HepG2 (cell line): ENCODE data around the gene TCAP. TPM values are rescaled to one million over a fixed set of nuclear protein-coding genes. Genes with fewer than 3 reads are reported as not detected.

Source experiments
- ARID4A ChIP-seq: sonication (generic); formaldehyde crosslinking; IDR thresholded peaks from 2 replicates; pipeline ENCODE4 v1.5.0; 2020; ENCODE audit warnings: mild to moderate bottlenecking, missing genetic modification reagents, borderline replicate concordance
- BCLAF1 ChIP-seq: fragments of 450-650 bp; IDR thresholded peaks from 2 replicates; pipeline ENCODE4 v1.6.1; 2017; ENCODE audit warnings: mild to moderate bottlenecking
- CEBPZ ChIP-seq: IDR thresholded peaks from 2 replicates; pipeline ENCODE4 v1.6.1; 2012; ENCODE audit warnings: low read length, improper control_type of control experiment
- CHCHD3 ChIP-seq: sonication (generic); formaldehyde crosslinking; IDR thresholded peaks from 2 replicates; pipeline ENCODE4 v1.8.0; 2022; ENCODE audit warnings: mild to moderate bottlenecking, missing genetic modification reagents, moderate library complexity
- ETS1 ChIP-seq: sonication (generic); formaldehyde crosslinking; IDR thresholded peaks from 2 replicates; pipeline ENCODE4 v1.4.0; 2020; ENCODE audit warnings: missing genetic modification reagents
- HHEX ChIP-seq: IDR thresholded peaks from 2 replicates; pipeline ENCODE4 v1.6.1; 2016; ENCODE audit warnings: control low read depth
- KAT2B ChIP-seq: fragments of 150-350 bp; IDR thresholded peaks from 2 replicates; pipeline ENCODE4 v1.6.1; 2014; ENCODE audit warnings: low read depth, low read length, borderline replicate concordance
- MTF2 ChIP-seq: sonication (generic); formaldehyde crosslinking; IDR thresholded peaks from 2 replicates; pipeline ENCODE4 v1.5.0; 2020; ENCODE audit warnings: missing genetic modification reagents, borderline replicate concordance
- MXD3 ChIP-seq: IDR thresholded peaks from 2 replicates; pipeline ENCODE4 v1.6.1; 2016; ENCODE audit warnings: mild to moderate bottlenecking, missing biosample characterization, missing genetic modification reagents
- ZMAT3 ChIP-seq: sonication (generic); formaldehyde crosslinking; conservative IDR thresholded peaks from 2 replicates; pipeline ENCODE4 v1.7.0; 2021; ENCODE audit warnings: missing genetic modification reagents
- ZMYM4 ChIP-seq: sonication (generic); formaldehyde crosslinking; IDR thresholded peaks from 2 replicates; pipeline ENCODE4 v1.8.1; 2023; ENCODE audit warnings: mild to moderate bottlenecking, missing genetic modification reagents
- ZNF24 ChIP-seq: fragments of 450-650 bp; IDR thresholded peaks from 2 replicates; pipeline ENCODE4 v1.6.1; 2017; ENCODE audit warnings: antibody characterized with exemption, mild to moderate bottlenecking
- ZNF260 ChIP-seq: sonication (generic); formaldehyde crosslinking; IDR thresholded peaks from 2 replicates; pipeline ENCODE4 v1.4.0; 2020; ENCODE audit warnings: missing genetic modification reagents, low read depth, mild to moderate bottlenecking, borderline replicate concordance
- ZNF331 ChIP-seq: sonication (generic); formaldehyde crosslinking; IDR thresholded peaks from 2 replicates; pipeline ENCODE4 v1.4.0; 2020; ENCODE audit warnings: missing genetic modification reagents
- ZNF350 ChIP-seq: sonication (generic); formaldehyde crosslinking; IDR thresholded peaks from 2 replicates; pipeline ENCODE4 v1.4.0; 2020; ENCODE audit warnings: mild to moderate bottlenecking, low read depth, missing genetic modification reagents, borderline replicate concordance
- polyA plus RNA-seq, 8 experiments: library from polyadenylated mRNA; depleted of rRNA in 3 of 8; stranded (reverse) in 7 of 8; unstranded in 1 of 8; fragments of >200 nt; fragmentation: Illumina TruSeq in 4 of 8; extraction: Trizol in 4 of 8; gene quantifications; 2 replicates each; pipeline versions ENCODE4 v1.2.1 to v1.2.3, GENCODE V29; 2011 to 2016; ENCODE audit warnings: low read depth in 4 of 8, missing spikeins in 1 of 8, mixed read lengths in 1 of 8; ENCODE audit not compliant: insufficient read depth in 1 of 8
- total RNA-seq, 5 experiments: library from RNA; depleted of rRNA; stranded (reverse); fragments of >200 nt; fragmentation: Illumina TruSeq; extraction: Trizol; gene quantifications; 2 replicates each; pipeline ENCODE4 v1.2.3, GENCODE V29; 2016; ENCODE audit warnings: low read depth in 1 of 5

TCAP gene
- total and polyA plus RNA-seq, 2 of the 13 experiments (the other 11 are each of a cell fraction or from before 2014, with no cell fraction given) = 0.24 to 0.65 TPM

- TF ChIP-seq BCLAF1 = no peak
- peak; percentile 31; the same call in 1 of the 2 replicates for TF ChIP-seq ZNF331 (CRISPR knock-in tag)
- TF ChIP-seq ZNF260 = no peak
- no peak; the same call in 1 of the 2 replicates for TF ChIP-seq MXD3 (CRISPR knock-in tag)
- peak; percentile 62; the same call in 1 of the 2 replicates for TF ChIP-seq ZMYM4 (CRISPR knock-in tag)
- peak; percentile 87 for TF ChIP-seq ARID4A (CRISPR knock-in tag)
- TF ChIP-seq MTF2 = no peak; the same call in 1 of the 2 replicates
- no peak for TF ChIP-seq CEBPZ
- no peak for TF ChIP-seq CHCHD3
- no peak for TF ChIP-seq ZNF24
- TF ChIP-seq ZNF350 = peak; percentile 18; the same call in 1 of the 2 replicates
- TF ChIP-seq KAT2B = no peak
- no peak for TF ChIP-seq ETS1 (CRISPR knock-in tag)
- TF ChIP-seq HHEX = no peak
- peak; percentile 32; the same call in 1 of the 2 replicates for TF ChIP-seq ZMAT3 (CRISPR knock-in tag)
Observed at GRCh38 chr17:39687546-39688474, 22.7 kb downstream of the TCAP start, which contains the start of gene PGAP3 (continued).
